Inflammatory macrophage (primary cell): ENCODE measurements around the gene TOP1.
A peak's percentile ranks its signal among the peaks of the same experiment; 100 is the strongest.

Source experiments
- DNase-seq, 2 donors: peaks; one replicate each; pipeline ENCODE4 v3.0.0-alpha.2; 2020 to 2022

The TOP1 gene

GRCh38 chr20:41170386-41171105, 141.9 kb downstream of the TOP1 start:
- DNase-seq = no peak

GRCh38 chr20:41171736-41172295, 143.2 kb downstream of the TOP1 start:
- no peak for DNase-seq

- no peak for DNase-seq
Measured at GRCh38 chr20:41172296-41173140, 143.9 kb downstream of the TOP1 start.

- DNase-seq = peak; percentile 62 to 67
Measured at GRCh38 chr20:41173161-41173721, 144.6 kb downstream of the TOP1 start.

GRCh38 chr20:41173791-41174341, 145.2 kb downstream of the TOP1 start:
- no peak for DNase-seq
